Erythroblast (primary cell): ENCODE results near the gene ADCY6.

ENCODE experiments used
- GATA1 ChIP-seq: IDR thresholded peaks from 2 replicates; pipeline ENCODE4 v1.6.1; 2011; ENCODE audit warnings: low read depth, mild to moderate bottlenecking, control low read depth, low read length, moderate library complexity
- POLR2A ChIP-seq: IDR thresholded peaks from 2 replicates; pipeline ENCODE4 v1.6.1; 2011; ENCODE audit warnings: mild to moderate bottlenecking, low read length

DNA sequence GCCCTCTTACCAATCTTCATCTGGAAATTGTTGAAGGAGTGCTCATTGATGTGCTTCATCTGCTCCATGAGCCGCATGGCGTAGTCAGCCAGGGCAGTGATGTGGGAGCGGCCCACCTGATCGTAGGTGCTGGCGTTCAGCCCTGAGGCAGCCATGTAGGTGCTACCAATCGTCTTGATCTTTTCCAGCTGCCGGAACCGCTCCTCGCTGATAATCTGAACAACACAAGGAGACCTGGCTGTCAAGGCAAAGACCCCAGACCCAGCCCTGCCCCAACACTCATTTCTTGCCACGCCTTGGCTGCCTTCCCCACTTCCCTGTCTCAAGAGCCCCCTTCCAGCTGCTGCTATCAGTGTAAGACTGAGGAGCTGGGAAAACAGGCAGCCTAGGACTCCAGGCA lies 18.1 kb downstream of the ADCY6 start:
- TF ChIP-seq POLR2A = no peak
- TF ChIP-seq GATA1 = no peak
